HG02588 (cell line): ENCODE results near the gene FFAR3.

Experiments used
- ATAC-seq: cut with Tn5 transposase; IDR thresholded peaks from one replicate; pipeline ENCODE4 v1.9.1; 2021; ENCODE audit warnings: mild to moderate bottlenecking, moderate library complexity; ENCODE audit not compliant: unreplicated experiment

Gene FFAR3

DNA sequence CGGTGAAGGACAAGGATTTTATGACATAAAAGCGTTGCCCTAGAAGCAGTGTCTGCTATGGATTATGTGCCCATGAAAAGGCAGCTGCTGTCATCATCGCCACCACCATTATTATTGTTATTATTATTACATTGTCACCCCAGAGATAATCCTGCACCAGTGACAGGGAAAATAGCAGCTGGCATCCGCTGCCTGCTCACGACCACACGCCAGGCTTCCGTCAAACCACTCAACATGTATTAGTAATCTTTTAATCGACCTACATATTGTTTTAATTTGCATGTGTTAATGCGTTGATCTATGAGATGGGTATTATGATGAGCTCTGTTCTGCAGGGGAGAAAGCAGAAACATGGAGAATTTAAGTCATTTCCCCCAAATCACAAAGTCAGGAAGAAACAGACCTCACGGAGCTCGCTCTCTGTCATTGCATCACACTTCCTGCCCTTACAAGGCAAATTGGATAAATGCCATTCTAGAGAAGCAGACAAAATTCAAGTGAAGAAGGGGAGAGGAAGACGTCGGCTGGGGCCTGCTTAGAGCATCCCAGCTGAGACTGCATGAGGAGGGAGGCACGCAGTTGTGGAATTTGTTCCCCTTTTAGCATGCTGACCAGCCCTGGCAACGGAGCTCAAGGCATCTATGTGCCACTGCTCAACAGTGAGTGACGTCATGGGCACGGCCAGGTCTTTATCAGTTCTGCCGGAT is at the start of gene FFAR3:
Gene FFAR3 (plus strand): TSS at position 594 of the 707 bp plus-strand sequence. CDS start 431 bp downstream, outside the sequence.
- ATAC-seq = no peak

DNA sequence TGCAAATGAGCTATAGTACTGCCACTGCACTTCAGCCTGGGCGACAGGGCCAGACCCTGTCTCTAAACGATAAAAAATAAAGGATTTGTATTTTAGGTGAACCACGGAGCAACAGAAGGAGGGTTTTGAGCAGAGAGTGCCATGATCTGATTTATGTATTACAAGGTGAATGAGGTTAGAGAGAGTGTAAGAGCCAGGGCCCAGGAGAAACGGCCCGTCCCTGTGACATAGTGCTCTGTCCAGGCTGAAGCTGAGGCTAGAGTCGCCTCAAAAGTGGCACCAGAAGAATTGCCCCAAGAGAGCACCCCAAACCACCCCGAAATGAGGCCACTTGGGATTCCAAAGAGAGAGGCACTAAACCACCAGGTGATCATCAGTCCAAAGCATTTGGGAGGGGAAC is 49.4 kb upstream of the FFAR3 start:
- no peak for ATAC-seq

DNA sequence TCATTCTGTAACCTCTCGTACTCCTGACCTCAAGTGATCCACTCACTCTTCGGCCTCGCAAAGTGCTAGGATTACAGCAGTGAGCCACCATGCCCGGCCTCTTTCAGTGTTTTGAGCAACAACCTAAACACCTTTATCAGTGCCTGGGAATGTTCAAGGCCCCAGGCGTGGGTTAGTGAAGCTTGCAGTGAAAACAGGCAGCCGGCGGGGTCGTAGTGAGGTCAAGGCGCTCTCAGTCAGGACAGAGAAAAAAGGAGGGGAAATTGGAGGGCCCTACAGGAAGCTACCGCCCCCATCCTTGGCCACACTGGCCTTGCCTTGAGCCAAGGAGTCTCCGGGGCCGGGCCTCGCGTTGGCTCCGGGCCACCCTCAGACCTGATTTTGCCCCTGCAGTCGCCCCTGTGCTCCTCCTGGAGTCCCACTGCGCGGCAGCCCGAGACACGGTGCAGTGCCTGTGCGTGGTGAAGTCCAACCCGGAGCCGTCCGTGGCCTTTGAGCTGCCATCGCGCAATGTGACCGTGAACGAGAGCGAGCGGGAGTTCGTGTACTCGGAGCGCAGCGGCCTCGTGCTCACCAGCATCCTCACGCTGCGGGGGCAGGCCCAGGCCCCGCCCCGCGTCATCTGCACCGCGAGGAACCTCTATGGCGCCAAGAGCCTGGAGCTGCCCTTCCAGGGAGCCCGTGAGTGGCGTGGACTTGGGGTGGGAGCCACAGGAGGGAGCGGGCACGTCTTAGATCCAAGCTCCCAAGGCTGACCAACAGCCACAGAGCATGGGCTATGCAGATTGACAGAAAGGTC is 48.6 kb upstream of the FFAR3 start:
- ATAC-seq = no peak

GRCh38 chr19:35310331-35310730 is 47.9 kb upstream of the FFAR3 start:
- ATAC-seq = no peak

GRCh38 chr19:35310811-35311465 is 47.3 kb upstream of the FFAR3 start:
- no peak for ATAC-seq

- no peak for ATAC-seq
These were observed 46.2 kb upstream of the FFAR3 start for GRCh38 chr19:35311901-35312665.

GRCh38 chr19:35313587-35313986 is 44.7 kb upstream of the FFAR3 start:
- no peak for ATAC-seq

- no peak for ATAC-seq
These were observed 44.2 kb upstream of the FFAR3 start for GRCh38 chr19:35314031-35314430.

GRCh38 chr19:35314858-35315470 is 43.3 kb upstream of the FFAR3 start:
- ATAC-seq = no peak

DNA sequence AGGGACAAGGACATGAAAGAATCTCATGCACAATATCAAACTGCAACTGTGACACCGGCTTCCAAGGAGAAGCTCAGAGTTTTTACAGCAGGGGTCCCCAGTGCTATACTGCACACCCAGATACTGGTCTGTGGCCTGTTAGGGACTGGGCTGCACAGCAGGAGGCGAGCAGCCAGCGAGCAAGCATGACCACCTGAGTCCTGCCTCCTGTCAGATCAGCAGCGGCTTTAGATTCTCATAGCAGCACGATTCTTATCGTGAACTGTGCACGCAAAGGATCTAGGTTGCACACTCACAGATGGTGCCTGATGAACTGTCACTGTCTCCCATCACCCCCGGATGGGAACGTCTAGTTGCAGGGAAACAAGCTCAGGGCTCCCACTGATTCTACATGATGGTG is 42.4 kb upstream of the FFAR3 start:
- no peak for ATAC-seq

DNA sequence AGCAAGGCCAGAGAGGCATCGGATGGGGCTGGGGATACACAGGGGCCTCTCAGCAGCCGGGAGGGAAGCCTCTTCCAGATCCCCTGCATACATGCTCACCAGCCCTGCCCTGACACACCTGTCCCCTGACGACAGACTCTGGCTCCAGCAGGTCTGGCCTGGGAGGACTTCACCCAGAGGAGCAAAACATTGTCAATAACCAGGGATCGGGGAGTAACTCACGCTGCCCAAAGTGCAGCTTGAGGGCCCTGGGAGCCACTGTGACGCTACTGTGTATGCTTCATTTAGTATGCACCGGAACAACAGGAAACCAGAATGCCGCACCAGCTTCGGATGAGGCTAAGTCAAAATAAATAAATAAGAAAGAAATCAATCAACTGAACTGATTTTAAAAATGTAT is 41.7 kb upstream of the FFAR3 start:
- ATAC-seq = no peak

GRCh38 chr19:35317464-35318043 is 40.7 kb upstream of the FFAR3 start:
- no peak for ATAC-seq

DNA sequence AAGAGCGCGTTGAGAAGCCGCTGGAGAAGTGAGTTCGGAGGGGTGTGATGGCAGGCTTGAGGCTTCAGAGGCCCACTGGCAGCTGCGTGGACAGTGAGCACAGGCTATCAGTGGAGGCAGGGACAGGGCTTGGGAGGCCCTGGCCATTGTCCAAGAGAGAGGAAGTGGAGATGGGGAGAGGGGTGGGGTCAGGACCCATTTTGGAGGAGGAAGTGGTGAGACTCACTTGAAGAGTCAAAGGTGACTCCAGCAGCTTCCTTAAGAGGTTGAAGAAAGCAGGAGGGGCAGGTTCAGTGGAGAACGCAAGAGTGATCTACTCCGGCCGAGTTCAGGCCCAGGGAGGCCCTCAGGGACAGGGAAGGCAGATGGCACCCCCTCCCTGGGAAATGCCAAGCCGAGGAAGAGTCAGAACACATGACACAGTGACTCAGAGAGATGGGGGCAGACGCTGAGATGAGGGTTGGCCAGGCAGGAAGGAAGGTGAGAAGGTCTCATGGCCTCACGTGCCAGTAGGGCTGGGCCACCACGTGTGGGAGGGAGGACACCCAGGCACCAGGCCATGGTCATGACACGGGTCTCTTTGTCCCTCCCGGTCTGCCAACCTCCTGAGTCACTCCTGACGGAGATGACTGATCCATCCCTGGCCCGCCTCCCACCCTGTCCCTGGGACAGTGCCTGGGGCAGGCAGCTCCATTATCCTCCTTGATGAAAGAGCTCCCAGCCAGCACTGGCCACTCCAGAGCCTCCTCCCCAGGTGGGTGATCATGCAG is 39.4 kb upstream of the FFAR3 start:
- no peak for ATAC-seq

DNA sequence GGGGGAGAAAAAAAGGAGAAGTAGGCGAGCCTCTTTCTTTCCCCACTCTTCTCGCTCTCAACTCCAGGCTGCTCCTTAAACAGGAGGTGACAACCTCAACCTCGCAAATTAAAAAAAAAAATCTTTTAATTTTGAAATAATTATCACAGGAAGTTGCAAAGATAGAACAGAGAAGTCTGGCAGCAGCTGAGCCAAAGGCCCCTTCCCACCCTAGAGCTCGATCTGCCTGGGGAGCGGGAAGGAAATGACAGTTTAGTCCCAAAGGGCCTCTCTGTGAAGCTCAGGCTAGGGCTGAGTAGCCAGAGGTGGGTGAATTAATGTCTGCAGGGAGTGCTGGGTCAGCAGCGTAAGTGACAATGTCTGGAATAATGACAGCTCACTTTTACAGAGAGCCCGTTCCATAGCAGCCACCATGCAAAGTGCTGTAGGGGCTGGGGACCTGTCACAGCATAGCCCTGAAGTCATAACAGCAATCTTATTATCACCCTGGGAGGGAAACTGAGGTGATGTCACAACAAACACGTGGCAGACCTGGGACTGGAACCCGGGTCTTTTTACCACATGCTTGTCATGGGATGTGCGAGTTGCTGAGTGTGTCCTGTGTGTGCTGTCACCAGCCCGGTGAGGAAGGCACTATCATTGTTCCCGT is 38.1 kb upstream of the FFAR3 start:
- no peak for ATAC-seq

- no peak for ATAC-seq
These were observed 37.0 kb upstream of the FFAR3 start for GRCh38 chr19:35321291-35321690.

DNA sequence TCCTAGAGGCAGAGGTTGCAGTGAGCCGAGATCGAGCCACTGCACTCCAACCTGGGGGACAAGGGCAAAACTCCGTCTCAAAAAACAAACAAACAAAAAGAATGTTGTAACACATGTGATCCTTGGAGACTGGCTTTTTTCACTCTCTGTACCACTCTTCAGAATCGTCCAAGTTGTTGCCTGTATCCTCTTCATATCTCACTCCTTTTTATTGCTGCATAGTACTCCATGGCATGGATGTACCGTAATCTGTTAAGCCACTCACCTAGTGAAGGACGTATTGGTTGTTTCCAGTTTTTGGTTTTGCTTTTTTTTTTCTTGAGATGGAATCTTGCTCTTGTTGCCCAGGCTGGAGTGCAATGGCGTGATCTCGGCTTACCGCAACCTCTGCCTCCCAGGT is 36.2 kb upstream of the FFAR3 start:
- no peak for ATAC-seq

- no peak for ATAC-seq
These were observed 30.6 kb upstream of the FFAR3 start for GRCh38 chr19:35327642-35328041.

- ATAC-seq = no peak
These were observed 29.4 kb upstream of the FFAR3 start, which contains the start of gene CD22 for GRCh38 chr19:35328851-35329285. TSS of gene CD22 (plus strand) at chr19:35329187. CDS start at chr19:35332041, 2,854 bp downstream.

DNA sequence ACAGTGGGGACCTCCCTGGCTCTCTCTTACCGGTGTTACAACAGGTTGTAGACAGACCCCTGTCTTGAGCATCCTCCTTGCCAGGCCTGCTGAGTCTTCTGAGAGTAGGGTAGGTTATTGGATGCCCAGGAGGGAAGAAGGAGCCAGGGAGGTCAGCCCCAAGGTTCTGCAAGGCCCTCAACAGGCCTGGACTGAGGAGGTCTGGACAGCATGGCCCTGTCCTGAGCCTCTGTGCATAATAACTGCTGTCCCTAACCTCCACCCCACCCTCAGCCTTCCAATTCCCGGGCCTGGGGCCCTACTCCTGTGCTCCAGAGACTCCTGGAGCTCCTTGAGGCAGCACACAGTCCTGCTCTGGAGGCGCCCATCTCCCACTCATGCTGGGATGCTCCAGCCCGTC is 28.9 kb upstream of the FFAR3 start:
- no peak for ATAC-seq
